HG03135 (cell line): ENCODE results near the gene PNMT.

ENCODE experiments used
- ATAC-seq: cut with Tn5 transposase; IDR thresholded peaks from one replicate; pipeline ENCODE4 v1.9.1; 2021; ENCODE audit warnings: mild to moderate bottlenecking, moderate library complexity; ENCODE audit not compliant: unreplicated experiment

Gene PNMT

DNA sequence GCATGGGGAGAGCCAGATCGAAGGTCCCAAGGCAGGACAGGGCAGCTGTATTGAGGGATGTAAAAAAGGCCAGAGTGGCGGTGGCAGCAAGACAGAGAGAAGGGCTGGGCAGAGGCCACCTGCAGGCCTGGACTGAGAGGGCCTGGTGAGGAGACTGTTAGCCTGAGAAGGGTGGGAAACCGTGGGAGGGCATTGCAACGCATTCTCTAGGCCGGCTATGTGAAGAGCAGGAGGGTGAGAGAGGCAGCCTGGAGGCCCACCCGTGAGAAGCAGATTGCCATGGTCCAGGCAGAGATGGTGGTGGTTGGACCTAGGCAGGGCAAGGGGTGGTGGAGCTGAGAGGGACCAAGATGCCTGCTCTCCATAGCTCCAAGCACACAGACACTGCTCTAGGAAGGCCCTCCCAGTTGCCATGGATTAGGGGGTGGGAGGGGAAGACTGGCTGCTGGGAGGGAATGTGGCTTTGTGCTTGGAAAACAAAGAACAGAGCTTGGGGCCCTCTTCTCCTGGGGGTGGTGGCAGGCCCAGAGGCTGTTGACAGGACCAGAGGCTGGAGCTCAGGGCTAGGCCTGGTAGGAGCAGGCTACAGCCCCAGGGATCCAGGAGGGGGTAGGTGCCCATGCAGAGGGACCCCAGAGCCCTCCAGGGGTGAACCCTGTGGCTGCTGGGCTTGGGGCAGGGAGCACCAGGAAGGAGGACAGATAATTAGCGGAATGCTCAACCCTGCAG, 15.5 kb upstream of the PNMT start:
- ATAC-seq = no peak

DNA sequence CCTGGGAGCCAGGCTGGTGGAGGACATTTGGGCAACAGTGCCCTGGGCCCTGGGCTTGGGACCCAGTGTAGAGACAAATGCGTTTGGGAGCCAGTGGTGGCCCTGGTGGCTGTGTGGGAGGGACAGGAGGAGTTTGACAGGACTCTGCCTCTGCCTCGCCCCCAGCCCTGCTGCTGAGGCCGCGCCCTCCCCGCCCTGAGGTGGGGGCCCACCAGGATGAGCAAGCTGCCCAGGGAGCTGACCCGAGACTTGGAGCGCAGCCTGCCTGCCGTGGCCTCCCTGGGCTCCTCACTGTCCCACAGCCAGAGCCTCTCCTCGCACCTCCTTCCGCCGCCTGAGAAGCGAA, 15.0 kb upstream of the PNMT start:
- ATAC-seq = no peak

- ATAC-seq = no peak
These were observed 14.5 kb upstream of the PNMT start for GRCh38 chr17:39653662-39654331.

DNA sequence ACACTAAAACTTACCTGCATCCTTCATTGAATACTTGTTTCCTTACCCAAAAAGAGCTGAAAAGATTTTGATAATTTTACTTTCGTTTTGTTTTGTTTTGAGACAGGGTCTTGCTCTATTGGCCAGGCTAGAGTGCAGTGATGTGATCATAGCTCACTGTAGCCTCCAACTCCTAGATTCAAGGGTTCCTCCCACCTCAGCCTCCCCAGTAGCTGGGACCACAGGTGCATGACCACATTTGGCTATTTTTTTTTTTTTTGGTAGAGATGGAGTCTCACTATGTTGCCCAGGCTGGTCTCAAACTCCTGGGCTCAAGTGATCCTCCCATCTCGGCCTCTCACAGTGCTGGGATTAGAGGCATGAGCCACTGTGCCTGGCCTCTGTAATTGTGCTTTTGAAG, 13.1 kb upstream of the PNMT start:
- ATAC-seq = no peak

- ATAC-seq = no peak
These were observed 9.9 kb upstream of the PNMT start for GRCh38 chr17:39658346-39658745.

- no peak for ATAC-seq
These were observed 9.5 kb upstream of the PNMT start for GRCh38 chr17:39658760-39659159.

DNA sequence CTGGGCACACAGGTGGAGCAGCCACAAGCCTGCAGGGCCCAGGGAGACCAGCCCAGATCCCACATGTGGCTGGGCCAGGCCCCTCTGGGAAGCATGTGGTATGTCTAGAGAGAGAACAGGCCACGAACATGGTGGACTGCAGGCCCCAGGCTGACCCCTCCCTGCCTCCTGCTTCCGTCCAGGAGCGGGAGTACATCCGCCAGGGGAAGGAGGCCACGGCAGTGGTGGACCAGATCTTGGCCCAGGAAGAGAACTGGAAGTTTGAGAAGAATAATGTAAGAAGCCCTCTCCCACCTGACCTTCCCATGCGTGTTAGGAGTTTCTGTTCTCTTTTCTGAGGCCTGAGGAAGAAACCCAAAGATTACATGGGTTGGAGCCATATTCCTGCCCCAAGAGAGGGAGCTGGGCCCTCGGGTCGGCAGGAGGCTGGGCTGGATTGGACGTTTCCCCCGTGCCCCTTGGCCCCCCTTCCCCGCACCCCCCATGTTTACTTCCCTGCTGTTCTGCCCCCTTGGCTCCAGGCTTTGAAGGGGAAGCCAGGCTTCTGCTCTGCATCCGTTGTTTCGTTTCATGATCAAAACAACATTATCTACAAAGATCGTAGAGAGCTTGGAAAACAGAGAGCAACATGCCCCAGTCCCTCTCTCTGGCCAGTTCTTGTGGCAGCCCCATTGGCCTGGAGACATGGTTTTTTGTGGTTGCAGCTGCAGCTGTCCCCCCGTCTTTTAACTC, 8.8 kb upstream of the PNMT start:
- ATAC-seq = no peak

DNA sequence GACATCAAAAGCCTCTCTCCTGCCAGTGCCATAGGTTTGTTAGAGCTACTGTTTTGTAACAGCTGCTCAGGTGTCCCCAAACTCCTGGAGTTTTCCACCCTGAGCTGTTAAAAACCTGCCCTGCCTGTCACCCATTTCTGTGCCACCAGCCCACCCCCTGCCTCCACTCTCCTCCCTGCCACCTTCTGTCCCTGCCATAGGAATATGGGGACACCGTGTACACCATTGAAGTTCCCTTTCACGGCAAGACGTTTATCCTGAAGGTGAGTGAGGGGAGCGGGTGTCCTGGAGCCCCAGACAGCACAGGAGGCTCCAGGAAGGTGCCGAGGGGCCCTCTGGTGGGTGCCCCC, 8.3 kb upstream of the PNMT start:
- no peak for ATAC-seq

GRCh38 chr17:39660397-39661385, 7.6 kb upstream of the PNMT start:
- no peak for ATAC-seq

GRCh38 chr17:39661744-39662541, 6.3 kb upstream of the PNMT start:
- no peak for ATAC-seq

- ATAC-seq = no peak
These were observed 5.5 kb upstream of the PNMT start for GRCh38 chr17:39662551-39663339.

- no peak for ATAC-seq
These were observed 4.9 kb upstream of the PNMT start for GRCh38 chr17:39663340-39663687.

DNA sequence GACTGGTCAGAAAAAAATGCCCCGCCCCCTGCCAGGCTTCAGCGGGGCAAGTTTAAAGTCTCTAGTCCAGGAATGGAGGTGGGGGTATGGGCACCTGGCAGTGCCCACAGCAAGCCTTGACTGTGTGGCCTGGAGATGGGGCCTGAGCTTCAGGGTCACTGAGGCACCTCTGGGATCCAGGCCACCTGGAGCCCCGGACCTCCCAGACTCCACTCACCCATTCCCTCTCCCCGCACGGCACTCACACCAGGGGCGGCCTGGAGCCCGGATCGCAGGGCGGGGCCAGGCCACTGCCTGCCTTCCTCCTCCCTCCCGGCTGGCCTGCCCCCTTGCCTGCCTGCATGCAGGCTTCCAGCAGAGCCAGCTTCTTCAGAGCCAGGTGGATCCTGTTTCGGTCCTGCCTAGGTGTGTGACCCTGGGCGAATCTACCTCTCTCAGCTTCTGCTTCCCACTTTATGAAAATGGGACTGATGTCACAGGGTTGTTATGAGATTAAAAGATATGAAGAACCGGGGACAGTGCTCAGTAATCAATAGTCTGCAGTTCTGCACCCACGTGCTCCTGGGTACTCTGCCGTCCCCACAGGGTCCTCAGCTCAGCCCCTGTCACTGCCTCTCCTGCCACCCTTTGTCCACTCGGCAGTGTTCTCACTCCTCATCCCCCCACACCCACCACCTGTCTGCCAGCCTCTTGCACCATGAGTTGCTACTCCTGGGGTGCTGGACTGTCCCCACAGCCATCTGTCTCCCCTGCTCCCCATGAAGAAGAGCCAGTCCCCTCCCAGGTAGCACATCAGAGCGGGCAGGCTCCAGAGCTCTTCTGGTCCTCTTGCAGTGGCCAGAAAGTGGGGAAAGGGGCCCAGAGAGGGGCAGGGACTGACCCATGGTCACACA, 4.3 kb upstream of the PNMT start:
- ATAC-seq = no peak

DNA sequence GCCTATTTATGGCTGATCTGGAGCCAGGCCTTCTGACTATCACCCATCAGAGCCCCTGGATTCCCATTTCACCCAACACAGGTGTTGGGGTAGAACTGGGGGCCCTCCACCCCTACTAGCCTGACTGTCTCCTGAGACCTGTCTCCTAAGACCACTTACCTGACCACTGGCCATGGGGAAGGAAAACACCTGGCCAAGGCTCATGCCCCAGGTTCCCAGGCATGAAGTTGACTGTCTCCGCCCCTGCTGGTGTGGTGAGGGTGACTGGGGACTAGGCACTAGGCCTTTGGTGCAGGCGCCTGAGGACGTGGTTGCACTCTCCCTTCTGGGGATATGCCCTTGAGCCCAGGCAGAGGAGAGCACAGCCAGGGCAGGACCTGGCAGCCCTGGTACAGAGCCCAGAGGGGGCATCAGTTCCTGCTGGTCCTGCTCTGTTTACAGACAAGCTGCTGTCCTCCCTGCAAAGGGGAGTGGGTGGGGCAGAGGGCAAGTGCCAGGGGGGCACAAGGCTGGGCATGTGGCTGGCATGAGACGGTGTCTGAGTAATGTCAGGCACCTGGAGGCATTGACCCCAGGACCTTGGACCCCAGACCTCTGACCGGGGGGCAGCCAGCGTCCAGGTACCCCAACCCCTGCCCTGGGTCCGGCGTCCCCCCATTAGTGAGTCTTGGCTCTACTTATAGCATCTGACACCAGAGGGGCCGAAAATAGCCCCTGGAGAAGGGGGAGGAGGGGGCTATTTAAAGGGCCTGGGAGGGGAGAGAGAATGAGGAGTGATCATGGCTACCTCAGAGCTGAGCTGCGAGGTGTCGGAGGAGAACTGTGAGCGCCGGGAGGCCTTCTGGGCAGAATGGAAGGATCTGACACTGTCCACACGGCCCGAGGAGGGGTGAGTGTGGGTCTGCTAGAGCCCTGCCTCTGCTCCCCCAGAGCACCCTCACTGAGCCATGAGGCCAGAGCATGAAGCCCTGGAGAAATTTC, 3.4 kb upstream of the PNMT start, which contains the start of gene TCAP:
TSS of gene TCAP (plus strand) at position 769 of the 981 bp plus-strand sequence. CDS start at position 780, 11 bp downstream.
- ATAC-seq = no peak

- ATAC-seq = no peak
These were observed 2.5 kb upstream of the PNMT start for GRCh38 chr17:39665642-39666224.

GRCh38 chr17:39666231-39666600, 2.0 kb upstream of the PNMT start:
- no peak for ATAC-seq
